Tibial artery (tissue), 4 donors: Measurements from ENCODE around the gene SGSM2.

Source experiments
- DNase-seq, 2 donors: peaks; one replicate each; pipeline ENCODE4 v3.0.0-alpha.2; 2019
- H3K27ac ChIP-seq, 2 donors: fragments of 200-600 bp; sonication (generic) in 1 of 2; 1 replicate in 1 of 2; 2 replicates in 1 of 2; pipeline ENCODE4 v1.5.1; 2018 to 2019; ENCODE audit warnings: mild to moderate bottlenecking in 1 of 2
- H3K27me3 ChIP-seq, 2 donors: fragments of 200-600 bp; sonication (generic) in 1 of 2; one replicate each; pipeline versions ENCODE4 v1.5.1 to v1.6.0; 2016 to 2019
- H3K36me3 ChIP-seq, 3 donors: fragments of 200-600 bp; sonication (generic) in 2 of 3; one replicate each; pipeline ENCODE4 v1.5.1; 2016 to 2019; ENCODE audit warnings: mild to moderate bottlenecking in 2 of 3
- H3K4me1 ChIP-seq, 4 donors: fragments of 200-600 bp; sonication (generic) in 2 of 4; 1 replicate in 3 of 4; 2 replicates in 1 of 4; pipeline ENCODE4 v1.5.1; 2016 to 2019
- H3K4me3 ChIP-seq, 2 donors: fragments of 200-600 bp; sonication (generic) in 1 of 2; 1 replicate in 1 of 2; 2 replicates in 1 of 2; pipeline ENCODE4 v1.5.1; 2018 to 2019; ENCODE audit warnings: mild to moderate bottlenecking in 2 of 2
- H3K9me3 ChIP-seq, 3 donors: fragments of 200-600 bp; sonication (generic) in 1 of 3; one replicate each; pipeline ENCODE4 v1.5.1; 2016 to 2019
- CTCF ChIP-seq, 2 experiments: fragments of 200-600 bp in 1 of 2; fragments of 450-650 bp in 1 of 2; IDR thresholded peaks; one replicate each; pipeline ENCODE4 v1.5.1; 2017 to 2019; ENCODE audit warnings: antibody characterized with exemption in 2 of 2, mild to moderate bottlenecking in 1 of 2, moderate library complexity in 1 of 2
- intact Hi-C: fragments of 100-400 bp; cut with DNase I; formaldehyde crosslinking; loops from one replicate; pipeline ENCODE4 v1.15.0; 2023; ENCODE audit warnings: low total_unique reads

Gene SGSM2

GRCh38 chr17:2392252-2393173, 55.2 kb downstream of the SGSM2 start:
- Histone ChIP-seq H3K4me3 (peak overlapping the region; percentile 84 to 88), H3K27me3 (no peaks in the 10 kb centered on the region), H3K4me1 (peaks cover 18 to 63% (median 56%) of the 10 kb centered on the region in 4 donors), H3K36me3 (peaks cover 2 to 12% (median 7%) of the 10 kb centered on the region in 3 donors), H3K9me3 (no peaks in the 10 kb centered on the region), H3K27ac (peak overlapping the region; percentile 91 to 100)
- TF ChIP-seq CTCF (IDR thresholded peaks at IDR 0.05): no peak
- intact Hi-C loops: no loop called here
- DNase-seq: peak; percentile 94 to 99

- Histone ChIP-seq H3K4me1 (peaks cover 18 to 72% (median 64%) of the 10 kb centered on the region in 4 donors), H3K36me3 (peaks cover 0 to 6% (median 0%) of the 10 kb centered on the region in 3 donors), H3K9me3 (no peaks in the 10 kb centered on the region), H3K27ac (peak overlapping the region; percentile 91 to 100), H3K27me3 (no peaks in the 10 kb centered on the region), H3K4me3 (peak overlapping the region; percentile 84 to 88)
- intact Hi-C loops: no loop called here
- DNase-seq: peak; percentile 84 to 95
- no peak for TF ChIP-seq CTCF (IDR thresholded peaks at IDR 0.05)
These were observed 56.1 kb downstream of the SGSM2 start for GRCh38 chr17:2393174-2393953.

- Histone ChIP-seq H3K4me3 (peak overlapping the region; percentile 84 to 88), H3K9me3 (no peaks in the 10 kb centered on the region), H3K27ac (peak overlapping the region; percentile 91 to 100), H3K27me3 (no peaks in the 10 kb centered on the region), H3K36me3 (peaks cover 0 to 6% (median 0%) of the 10 kb centered on the region in 3 donors), H3K4me1 (peaks cover 18 to 79% (median 67%) of the 10 kb centered on the region in 4 donors)
- intact Hi-C loops: no loop called here
- no peak for TF ChIP-seq CTCF (IDR thresholded peaks at IDR 0.05)
- DNase-seq: no peak
These were observed 56.9 kb downstream of the SGSM2 start for GRCh38 chr17:2393954-2394749.

GRCh38 chr17:2394775-2395201, 57.5 kb downstream of the SGSM2 start:
- Histone ChIP-seq H3K4me1 (peaks cover 18 to 79% (median 67%) of the 10 kb centered on the region in 4 donors), H3K27ac (peak overlapping the region; percentile 91 to 100), H3K9me3 (no peaks in the 10 kb centered on the region), H3K4me3 (peak overlapping the region in 1 of 2 donors; percentile 88), H3K36me3 (peaks cover 0 to 6% (median 0%) of the 10 kb centered on the region in 3 donors), H3K27me3 (no peaks in the 10 kb centered on the region)
- intact Hi-C loops: no loop called here
- DNase-seq: no peak
- no peak for TF ChIP-seq CTCF (IDR thresholded peaks at IDR 0.05)
